ENCODE data around the gene CXADR.

The CXADR gene

GRCh38 chr21:17607684-17608083, 94.8 kb downstream of the CXADR start:
- CTCF ChIA-PET = interaction anchor here (1.3 kb wide), 1 partner anchor 22 kb away, joined by 4 read pairs; no protein-coding TSS in a partner anchor
- no peak for TF ChIP-seq CTCF (IDR thresholded peaks at IDR 0.05; ENCODE audit: control extremely low read depth, extremely low read depth, low read depth, missing control alignments)
- POLR2A ChIA-PET = interaction anchor here (0.6 kb wide), 1 partner anchor 215 kb away, joined by 6 read pairs; no protein-coding TSS in a partner anchor
- no peak for DNase-seq (ENCODE audit: extremely low spot score)

GRCh38 chr21:17609681-17610080, 96.8 kb downstream of the CXADR start:
- ChIA-PET POLR2A (no interaction called here), CTCF (interaction anchor here (1.1 to 3.8 kb wide), 5 partner anchors 9 to 24 kb away, joined by 3 to 14 read pairs (median 6); no protein-coding TSS in a partner anchor)
- DNase-seq (ENCODE audit: extremely low spot score) = no peak
- no peak for TF ChIP-seq CTCF (IDR thresholded peaks at IDR 0.05; ENCODE audit: control extremely low read depth, extremely low read depth, low read depth, missing control alignments)

- CTCF ChIA-PET = interaction anchor here (1.1 to 3.8 kb wide), 5 partner anchors 8 to 25 kb away, joined by 3 to 14 read pairs (median 5); no protein-coding TSS in a partner anchor
- no peak for TF ChIP-seq CTCF (IDR thresholded peaks at IDR 0.05; ENCODE audit: control extremely low read depth, extremely low read depth, low read depth, missing control alignments)
- POLR2A ChIA-PET = no interaction called here
- no peak for DNase-seq (ENCODE audit: extremely low spot score)
These were observed 98.1 kb downstream of the CXADR start for GRCh38 chr21:17610911-17611310.

DNA sequence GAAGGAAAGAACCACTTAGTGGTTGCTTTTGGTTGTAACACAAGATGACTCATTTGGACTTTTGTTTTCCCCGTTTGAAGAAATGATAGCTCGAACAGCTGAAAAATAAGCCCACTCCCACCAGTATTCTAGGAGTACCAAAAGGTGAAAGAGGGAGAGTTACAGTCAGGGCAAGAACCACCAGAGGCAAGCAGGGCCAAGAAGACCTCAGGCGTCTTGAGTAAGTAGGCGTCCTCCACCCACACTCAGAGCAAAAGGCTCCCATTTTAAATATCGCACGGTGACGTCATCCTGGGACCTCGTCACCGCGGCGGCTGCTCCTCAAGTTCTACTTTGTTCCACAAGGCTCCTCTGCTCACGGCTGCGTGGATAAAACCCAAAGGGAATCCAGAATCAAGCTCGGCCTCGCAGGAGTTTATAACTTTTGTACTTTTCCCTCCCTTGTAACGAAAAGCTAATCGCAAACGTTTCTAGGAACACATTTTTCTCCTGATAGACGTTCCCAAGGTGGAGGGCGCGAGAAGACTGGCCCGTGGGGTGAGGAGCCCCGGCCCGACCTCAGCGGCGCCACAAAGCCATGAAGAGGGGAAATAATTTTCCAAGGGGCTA, 98.7 kb downstream of the CXADR start:
- DNase-seq (ENCODE audit: extremely low spot score) = peak; percentile 79
- CTCF ChIA-PET = interaction anchor here (1.1 to 3.8 kb wide), 5 partner anchors 9 to 26 kb away, joined by 3 to 14 read pairs (median 3); no protein-coding TSS in a partner anchor
- TF ChIP-seq CTCF (IDR thresholded peaks at IDR 0.05; ENCODE audit: control extremely low read depth, extremely low read depth, low read depth, missing control alignments) = no peak
- POLR2A ChIA-PET = no interaction called here

DNA sequence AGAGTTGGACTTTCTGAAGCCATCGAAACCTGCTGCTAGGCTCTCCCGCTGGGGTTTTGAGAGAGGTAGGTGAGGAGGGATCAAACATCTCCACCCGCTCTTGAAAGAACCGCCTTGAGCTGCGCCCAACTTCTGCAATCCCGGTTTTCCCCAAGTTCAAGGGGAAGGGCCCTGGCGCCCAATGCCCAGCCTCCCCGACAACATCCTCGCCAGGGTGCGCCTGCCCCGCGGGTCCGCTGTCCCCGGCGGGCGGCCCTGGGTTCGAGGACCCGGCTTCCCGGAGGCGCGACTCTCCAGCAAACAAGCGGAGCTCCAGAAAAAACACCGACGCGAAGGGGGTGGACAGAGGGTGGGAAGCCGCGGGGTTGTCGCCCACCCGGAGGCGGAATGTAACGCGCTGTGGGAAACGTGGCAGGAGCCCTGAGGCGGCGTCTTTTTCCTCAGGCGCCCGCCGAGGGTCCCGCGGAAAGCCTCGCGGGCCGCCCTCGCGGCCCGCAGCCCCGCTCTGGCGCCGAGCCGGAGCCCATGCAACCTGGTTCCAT, 99.3 kb downstream of the CXADR start:
- no peak for TF ChIP-seq CTCF (IDR thresholded peaks at IDR 0.05; ENCODE audit: control extremely low read depth, extremely low read depth, low read depth, missing control alignments)
- POLR2A ChIA-PET = no interaction called here
- peak; percentile 23 for DNase-seq (ENCODE audit: extremely low spot score)
- CTCF ChIA-PET = interaction anchor here (1.1 to 3.8 kb wide), 4 partner anchors 10 to 27 kb away, joined by 3 to 12 read pairs (median 3); no protein-coding TSS in a partner anchor

DNA sequence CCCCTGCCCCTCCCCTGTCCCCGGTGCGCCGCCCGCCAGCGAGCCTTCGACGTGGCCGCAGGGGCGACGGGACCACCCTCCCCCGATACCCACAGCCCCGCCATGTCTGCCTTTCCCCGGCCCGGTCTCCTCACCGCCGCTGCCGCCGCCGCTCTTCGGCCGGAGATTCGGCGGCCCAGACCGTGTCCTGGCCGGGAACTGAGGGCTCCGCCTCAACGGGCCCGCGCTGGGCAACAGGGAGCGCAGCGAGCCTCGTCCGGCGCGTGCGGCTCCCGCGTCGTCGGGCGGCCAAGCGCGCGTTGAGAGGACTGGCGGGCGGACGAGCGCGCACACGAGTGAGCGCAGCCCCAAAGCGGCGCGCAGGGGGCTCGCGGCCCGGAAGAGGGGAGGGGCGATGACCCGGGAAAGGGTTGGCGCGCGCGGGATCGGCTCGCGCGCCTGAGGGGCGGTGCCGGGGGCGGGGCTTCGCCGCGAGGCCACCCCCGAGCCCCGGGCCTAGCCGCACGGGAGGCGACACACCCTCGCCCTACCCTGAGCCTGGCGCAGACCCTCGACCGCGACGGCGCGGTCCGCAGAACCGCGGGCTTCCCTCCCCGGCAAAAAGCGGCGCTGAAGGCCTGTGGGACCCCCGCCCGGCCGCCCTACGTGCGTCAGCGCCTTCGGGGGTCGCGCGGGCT, 99.9 kb downstream of the CXADR start, which contains the start of gene BTG3:
BTG3 (minus strand) TSS at position 337 of the 677 bp plus-strand sequence. CDS start 3,757 bp downstream, outside the sequence.
- ChIA-PET POLR2A (no interaction called here), CTCF (interaction anchor here (1.2 to 1.6 kb wide), 2 partner anchors 10 kb away, joined by 3 read pairs; no protein-coding TSS in a partner anchor)
- DNase-seq (ENCODE audit: extremely low spot score) = peak; percentile 94
- TF ChIP-seq CTCF (IDR thresholded peaks at IDR 0.05; ENCODE audit: control extremely low read depth, extremely low read depth, low read depth, missing control alignments) = no peak

All from GM10248 (cell line).